ENCODE measurements around the gene TAS2R1. TPM values are rescaled to one million over a fixed set of nuclear protein-coding genes. Genes with fewer than 3 reads are reported as not detected.

Gene TAS2R1
- polyA plus RNA-seq, 3 donors, result not detected

GRCh38 chr5:9625286-9625685 lies 4.9 kb downstream of the TAS2R1 start:
- no peaks in the 10 kb centered on the region for H3K36me3 Mint-ChIP-seq
- H3K27me3 Mint-ChIP-seq (ENCODE audit: low read depth in 3 of 3), result no peaks in the 10 kb centered on the region
- H3K9ac ChIP-seq (ENCODE audit: insufficient read depth, low read length, poor library complexity, severe bottlenecking), result no peak overlapping the region
- H3K4me2 ChIP-seq (replicated peaks; ENCODE audit: extremely low read depth, low read length, poor library complexity, severe bottlenecking), result no peak overlapping the region
- no peaks in the 10 kb centered on the region for H3K4me1 ChIP-seq (ENCODE audit: control insufficient read depth in 1 of 2, insufficient read depth in 2 of 2, low read length in 2 of 2)
- H3K9me3 ChIP-seq (replicated peaks in 1 of 2; ENCODE audit: control insufficient read depth in 1 of 2, insufficient read depth in 1 of 2, low read length in 2 of 2), result no peaks in the 10 kb centered on the region
- H4K20me1 ChIP-seq (ENCODE audit: insufficient read depth, low read length), result no peaks in the 10 kb centered on the region
- no peaks in the 10 kb centered on the region for H3K4me1 Mint-ChIP-seq
- H3K9me3 Mint-ChIP-seq, result peaks cover 0 to 5% (median 2%) of the 10 kb centered on the region in 7 donors
- no peak overlapping the region for H3K27ac ChIP-seq (ENCODE audit: low read depth in 1 of 2, low read length in 2 of 2)
- H3K27me3 ChIP-seq (ENCODE audit: control insufficient read depth in 2 of 2, insufficient read depth in 2 of 2, low read length in 2 of 2), result no peaks in the 10 kb centered on the region
- no peak overlapping the region for H3K4me3 Mint-ChIP-seq
- no peak for TF ChIP-seq CTCF (IDR thresholded peaks at IDR 0.05)
- intact Hi-C loops (cut with micrococcal nuclease), result no loop called here
- H3K36me3 ChIP-seq (replicated peaks in 1 of 2; ENCODE audit: control insufficient read depth in 1 of 2, insufficient read depth in 2 of 2, low read length in 2 of 2), result no peaks in the 10 kb centered on the region
- H3K27ac Mint-ChIP-seq, result no peak overlapping the region
- no peaks in the 10 kb centered on the region for H3K79me2 ChIP-seq (ENCODE audit: insufficient read depth, low read length)
- no peak for DNase-seq
- WGBS (ENCODE audit: insufficient coverage), result no CpG with 5 or more reads among the region's 5 CpGs
- no peak overlapping the region for H3K4me3 ChIP-seq (replicated peaks in 1 of 3; ENCODE audit: low read depth in 2 of 3, low read length in 3 of 3)
- H2AFZ ChIP-seq (ENCODE audit: insufficient read depth, low read depth, low read length, poor library complexity, severe bottlenecking), result no peak overlapping the region

- Mint-ChIP-seq H3K9me3 (peaks cover 0 to 5% (median 2%) of the 10 kb centered on the region in 7 donors), H3K27me3 (ENCODE audit: low read depth in 3 of 3) (no peaks in the 10 kb centered on the region), H3K4me1 (no peaks in the 10 kb centered on the region), H3K27ac (no peak overlapping the region), H3K4me3 (no peak overlapping the region), H3K36me3 (no peaks in the 10 kb centered on the region)
- no peak for TF ChIP-seq CTCF (IDR thresholded peaks at IDR 0.05)
- Histone ChIP-seq H3K27ac (ENCODE audit: low read depth in 1 of 2, low read length in 2 of 2) (no peak overlapping the region), H3K4me1 (ENCODE audit: control insufficient read depth in 1 of 2, insufficient read depth in 2 of 2, low read length in 2 of 2) (no peaks in the 10 kb centered on the region), H3K9ac (ENCODE audit: insufficient read depth, low read length, poor library complexity, severe bottlenecking) (no peak overlapping the region), H2AFZ (ENCODE audit: insufficient read depth, low read depth, low read length, poor library complexity, severe bottlenecking) (no peak overlapping the region), H3K4me3 (replicated peaks in 1 of 3; ENCODE audit: low read depth in 2 of 3, low read length in 3 of 3) (no peak overlapping the region), H3K27me3 (ENCODE audit: control insufficient read depth in 2 of 2, insufficient read depth in 2 of 2, low read length in 2 of 2) (no peaks in the 10 kb centered on the region), H4K20me1 (ENCODE audit: insufficient read depth, low read length) (no peaks in the 10 kb centered on the region), H3K79me2 (ENCODE audit: insufficient read depth, low read length) (no peaks in the 10 kb centered on the region), H3K4me2 (replicated peaks; ENCODE audit: extremely low read depth, low read length, poor library complexity, severe bottlenecking) (no peak overlapping the region), H3K36me3 (replicated peaks in 1 of 2; ENCODE audit: control insufficient read depth in 1 of 2, insufficient read depth in 2 of 2, low read length in 2 of 2) (no peaks in the 10 kb centered on the region), H3K9me3 (replicated peaks in 1 of 2; ENCODE audit: control insufficient read depth in 1 of 2, insufficient read depth in 1 of 2, low read length in 2 of 2) (no peaks in the 10 kb centered on the region)
- DNase-seq, result no peak
- WGBS (ENCODE audit: insufficient coverage), result no CpG with 5 or more reads among the region's 5 CpGs
- intact Hi-C loops (cut with micrococcal nuclease), result no loop called here
Observed at GRCh38 chr5:9624196-9624947, 5.8 kb downstream of the TAS2R1 start.
